ENCODE results near the gene LBHD2. TPM values are rescaled to one million over a fixed set of nuclear protein-coding genes. Genes with fewer than 3 reads are reported as not detected.
A peak's percentile ranks its signal among the peaks of the same experiment; 100 is the strongest.

Gene LBHD2
- polyA plus RNA-seq, 1 donor from 2014 or later, result not detected

DNA sequence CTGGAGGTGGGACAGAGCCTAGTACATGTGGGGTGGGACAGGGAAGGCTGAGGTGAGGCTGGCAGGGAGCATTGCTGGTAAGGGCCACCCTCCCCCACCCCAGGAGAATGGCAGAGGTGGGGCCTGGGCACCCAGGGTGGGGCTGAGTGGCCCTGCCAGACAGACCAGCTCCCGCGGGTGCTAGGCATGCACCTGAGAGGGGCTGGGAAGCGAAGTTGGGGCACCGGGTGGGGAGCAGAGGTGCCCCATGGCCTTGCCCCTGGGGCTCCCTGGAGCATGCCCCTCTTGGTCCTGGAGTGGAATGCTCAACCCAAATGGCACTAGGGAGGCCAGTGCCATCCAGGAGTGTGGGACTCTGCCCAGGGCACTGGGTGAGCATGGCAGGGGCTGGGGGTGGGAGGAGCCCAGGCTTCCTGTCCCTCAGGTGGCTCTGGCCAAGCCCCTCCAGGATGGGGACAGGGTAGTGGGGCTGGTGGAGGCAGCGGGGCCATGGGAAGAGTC lies 40.5 kb downstream of the LBHD2 start:
- Histone ChIP-seq H3K27ac (ENCODE audit: low read length) (no peak overlapping the region), H3F3A (ENCODE audit: insufficient read depth, low read length, poor library complexity, severe bottlenecking) (no peaks in the 10 kb centered on the region), H2AFZ (ENCODE audit: low read depth, low read length) (no peak overlapping the region), H3K79me2 (replicated peaks; ENCODE audit: insufficient read depth, low read length) (no peaks in the 10 kb centered on the region), H3K36me3 (ENCODE audit: insufficient read depth, low read length) (no peaks in the 10 kb centered on the region), H3K9ac (ENCODE audit: low read length) (no peak overlapping the region), H3K9me2 (ENCODE audit: insufficient read depth, low read length) (no peaks in the 10 kb centered on the region), H3K4me2 (ENCODE audit: low read length) (no peak overlapping the region), H4K20me1 (ENCODE audit: insufficient read depth) (no peaks in the 10 kb centered on the region), H3K4me3 (ENCODE audit: low read length) (no peak overlapping the region), H3K27me3 (ENCODE audit: insufficient read depth, low read depth, low read length) (peaks cover 15% of the 10 kb centered on the region), H3K9me3 (ENCODE audit: low read length) (no peaks in the 10 kb centered on the region)
- TF ChIP-seq POLR2AphosphoS5 (IDR thresholded peaks at IDR 0.05) (no peak), TAF1 (IDR thresholded peaks at IDR 0.05; ENCODE audit: low read depth) (no peak)

DNA sequence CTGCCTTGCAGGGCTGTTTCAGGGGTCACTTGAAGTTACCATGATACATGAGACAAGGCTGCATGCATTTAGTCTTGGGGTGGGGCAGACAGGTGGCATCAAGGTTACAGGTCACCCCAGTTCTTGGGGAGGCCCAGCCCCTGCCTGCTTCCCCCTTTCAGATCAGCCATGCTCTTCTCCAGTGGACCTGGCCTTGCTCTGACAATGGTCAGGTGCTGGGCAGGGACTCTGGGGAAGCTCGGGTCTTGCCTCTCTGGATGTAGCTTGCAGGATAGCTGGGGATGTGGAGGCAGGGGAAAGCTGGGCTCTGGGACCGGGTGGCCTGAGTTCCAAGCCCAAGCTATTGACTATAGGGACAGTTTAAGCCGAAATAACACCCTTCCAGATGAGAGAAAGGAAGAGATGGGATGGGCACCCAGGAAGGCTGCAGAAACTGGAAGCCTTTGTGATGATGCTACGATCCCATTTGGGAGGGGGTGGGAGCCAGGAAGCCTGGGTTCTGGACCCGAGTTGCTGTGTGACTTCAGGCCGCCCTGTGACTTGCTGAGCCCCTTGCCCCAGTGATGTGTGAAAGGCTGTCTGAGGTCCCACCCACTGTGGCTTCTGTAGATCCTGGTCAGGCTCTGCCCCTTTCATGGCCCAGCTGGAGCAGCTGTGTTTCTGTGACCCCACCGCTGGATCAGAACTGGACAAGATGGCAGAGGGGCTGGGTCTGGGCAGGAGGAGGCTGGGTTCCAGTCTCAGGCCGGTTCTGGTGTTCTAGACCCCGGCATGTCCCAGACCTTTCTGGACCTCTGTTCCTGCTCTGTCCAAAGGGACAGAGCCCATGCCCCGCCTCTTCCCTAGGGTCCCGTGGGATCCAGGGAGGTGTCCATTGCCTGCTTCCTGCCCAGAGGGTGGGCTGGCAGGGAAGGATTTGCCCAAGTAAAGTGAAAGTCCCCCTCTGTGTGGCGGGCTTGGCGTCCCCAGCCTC lies 41.4 kb downstream of the LBHD2 start:
- TF ChIP-seq EP300 (conservative IDR thresholded peaks at IDR 0.05; ENCODE audit: poor library complexity, severe bottlenecking), result no peak

DNA sequence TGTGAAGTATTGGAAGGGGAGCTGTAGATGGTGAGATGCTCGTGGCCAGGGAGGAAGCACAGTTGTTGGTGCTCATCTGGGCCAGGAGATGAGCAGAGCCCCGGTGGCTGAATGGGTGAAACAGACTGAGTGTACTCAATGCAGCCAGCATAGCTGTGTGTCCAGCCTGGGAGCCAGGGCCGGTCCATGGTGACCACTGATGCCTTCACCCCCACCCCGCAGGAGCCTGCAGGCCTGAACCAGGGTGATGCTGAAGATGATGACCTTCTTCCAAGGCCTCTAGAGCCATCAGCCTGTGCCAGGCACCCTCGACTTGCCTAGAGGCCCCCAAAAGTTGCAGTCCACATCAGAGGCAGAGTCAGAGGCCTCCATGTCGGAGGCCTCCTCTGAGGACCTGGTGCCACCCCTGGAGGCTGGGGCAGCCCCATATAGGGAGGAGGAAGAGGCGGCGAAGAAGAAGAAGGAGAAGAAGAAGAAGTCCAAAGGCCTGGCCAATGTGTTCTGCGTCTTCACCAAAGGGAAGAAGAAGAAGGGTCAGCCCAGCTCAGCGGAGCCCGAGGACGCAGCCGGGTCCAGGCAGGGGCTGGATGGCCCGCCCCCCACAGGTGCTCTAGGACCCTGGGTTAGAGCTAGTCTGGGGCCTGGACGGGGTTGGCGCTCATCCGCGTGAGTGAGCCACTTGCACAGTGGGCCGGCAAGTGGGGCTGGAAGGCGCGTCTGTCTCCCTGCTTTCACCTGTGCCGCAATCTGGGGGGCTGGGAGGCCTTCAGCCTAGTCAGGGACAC lies 42.3 kb downstream of the LBHD2 start:
- no peaks in the 10 kb centered on the region for H3K9me3 ChIP-seq (ENCODE audit: low read length)
- peak overlapping the region; percentile 41 for H3K9ac ChIP-seq (ENCODE audit: low read length)
- H3K4me2 ChIP-seq (ENCODE audit: low read length), result no peak overlapping the region
- no peaks in the 10 kb centered on the region for H3K36me3 ChIP-seq (ENCODE audit: insufficient read depth, low read length)
- no peaks in the 10 kb centered on the region for H3K9me2 ChIP-seq (ENCODE audit: insufficient read depth, low read length)
- H3K27ac ChIP-seq (ENCODE audit: low read length), result no peak overlapping the region
- H3K79me2 ChIP-seq (replicated peaks; ENCODE audit: insufficient read depth, low read length), result no peaks in the 10 kb centered on the region
- no peaks in the 10 kb centered on the region for H4K20me1 ChIP-seq (ENCODE audit: insufficient read depth)
- H3F3A ChIP-seq (ENCODE audit: insufficient read depth, low read length, poor library complexity, severe bottlenecking), result no peaks in the 10 kb centered on the region
- H2AFZ ChIP-seq (ENCODE audit: low read depth, low read length), result no peak overlapping the region
- H3K4me3 ChIP-seq (ENCODE audit: low read length), result peak overlapping the region; percentile 55
- peaks cover 15% of the 10 kb centered on the region for H3K27me3 ChIP-seq (ENCODE audit: insufficient read depth, low read depth, low read length)
- TF ChIP-seq RAD21 (conservative IDR thresholded peaks at IDR 0.05) (no peak), EZH2 (IDR thresholded peaks at IDR 0.05; ENCODE audit: borderline replicate concordance, insufficient read depth, low read length, poor library complexity, severe bottlenecking) (no peak)
- TF ChIP-seq, protein P1, sequence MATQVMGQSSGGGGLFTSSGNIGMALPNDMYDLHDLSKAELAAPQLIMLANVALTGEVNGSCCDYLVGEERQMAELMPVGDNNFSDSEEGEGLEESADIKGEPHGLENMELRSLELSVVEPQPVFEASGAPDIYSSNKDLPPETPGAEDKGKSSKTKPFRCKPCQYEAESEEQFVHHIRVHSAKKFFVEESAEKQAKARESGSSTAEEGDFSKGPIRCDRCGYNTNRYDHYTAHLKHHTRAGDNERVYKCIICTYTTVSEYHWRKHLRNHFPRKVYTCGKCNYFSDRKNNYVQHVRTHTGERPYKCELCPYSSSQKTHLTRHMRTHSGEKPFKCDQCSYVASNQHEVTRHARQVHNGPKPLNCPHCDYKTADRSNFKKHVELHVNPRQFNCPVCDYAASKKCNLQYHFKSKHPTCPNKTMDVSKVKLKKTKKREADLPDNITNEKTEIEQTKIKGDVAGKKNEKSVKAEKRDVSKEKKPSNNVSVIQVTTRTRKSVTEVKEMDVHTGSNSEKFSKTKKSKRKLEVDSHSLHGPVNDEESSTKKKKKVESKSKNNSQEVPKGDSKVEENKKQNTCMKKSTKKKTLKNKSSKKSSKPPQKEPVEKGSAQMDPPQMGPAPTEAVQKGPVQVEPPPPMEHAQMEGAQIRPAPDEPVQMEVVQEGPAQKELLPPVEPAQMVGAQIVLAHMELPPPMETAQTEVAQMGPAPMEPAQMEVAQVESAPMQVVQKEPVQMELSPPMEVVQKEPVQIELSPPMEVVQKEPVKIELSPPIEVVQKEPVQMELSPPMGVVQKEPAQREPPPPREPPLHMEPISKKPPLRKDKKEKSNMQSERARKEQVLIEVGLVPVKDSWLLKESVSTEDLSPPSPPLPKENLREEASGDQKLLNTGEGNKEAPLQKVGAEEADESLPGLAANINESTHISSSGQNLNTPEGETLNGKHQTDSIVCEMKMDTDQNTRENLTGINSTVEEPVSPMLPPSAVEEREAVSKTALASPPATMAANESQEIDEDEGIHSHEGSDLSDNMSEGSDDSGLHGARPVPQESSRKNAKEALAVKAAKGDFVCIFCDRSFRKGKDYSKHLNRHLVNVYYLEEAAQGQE (IDR thresholded peaks at IDR 0.05; ENCODE audit: borderline replicate concordance), result no peak

More for the DNA sequence above, 41.4 kb downstream of the LBHD2 start:
- Histone ChIP-seq H3K79me2 (replicated peaks; ENCODE audit: insufficient read depth, low read length) (no peaks in the 10 kb centered on the region), H3K9me3 (ENCODE audit: low read length) (no peaks in the 10 kb centered on the region), H3K9ac (ENCODE audit: low read length) (no peak overlapping the region), H3K27ac (ENCODE audit: low read length) (no peak overlapping the region), H3K36me3 (ENCODE audit: insufficient read depth, low read length) (no peaks in the 10 kb centered on the region), H3F3A (ENCODE audit: insufficient read depth, low read length, poor library complexity, severe bottlenecking) (no peaks in the 10 kb centered on the region), H3K4me2 (ENCODE audit: low read length) (no peak overlapping the region), H3K9me2 (ENCODE audit: insufficient read depth, low read length) (no peaks in the 10 kb centered on the region), H2AFZ (ENCODE audit: low read depth, low read length) (no peak overlapping the region), H3K27me3 (ENCODE audit: insufficient read depth, low read depth, low read length) (peaks cover 15% of the 10 kb centered on the region), H4K20me1 (ENCODE audit: insufficient read depth) (no peaks in the 10 kb centered on the region), H3K4me3 (ENCODE audit: low read length) (no peak overlapping the region)

Measured in neural cell (in vitro differentiated cells).